ENCODE data around the gene SERAC1.

DNA sequence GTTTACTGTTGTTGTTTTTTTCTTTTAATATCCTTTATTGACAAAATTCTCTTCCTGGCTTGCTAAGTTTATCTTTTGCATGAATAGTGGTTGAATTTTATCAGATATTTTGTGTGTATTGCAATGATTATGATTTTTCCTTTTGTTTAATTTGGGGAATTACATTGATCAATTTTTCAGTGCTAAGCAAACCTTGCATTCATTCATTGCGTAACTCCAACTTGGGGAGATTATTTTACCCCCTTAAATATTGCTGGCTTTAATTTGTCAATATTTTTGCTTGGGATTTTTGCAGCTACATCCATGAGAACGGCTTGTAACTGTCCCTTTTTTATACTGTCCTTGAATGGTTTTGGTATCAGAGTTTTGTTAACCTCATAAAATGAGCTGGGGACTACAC lies 63.4 kb downstream of the SERAC1 start:
- TF ChIP-seq POLR2A (IDR thresholded peaks at IDR 0.05) (no peak), CTCF (IDR thresholded peaks at IDR 0.05) (no peak), POLR2AphosphoS5 (IDR thresholded peaks at IDR 0.05; ENCODE audit: insufficient read depth in 1 of 2, low read depth in 1 of 2) (no peak)
